MCF 10A (cell line): ENCODE measurements around the gene EZR. TPM values are rescaled to one million over a fixed set of nuclear protein-coding genes. Genes with fewer than 3 reads are reported as not detected.
A peak's percentile ranks its signal among the peaks of the same experiment; 100 is the strongest.

Experiments used
- BruUV-seq: library from RNA; stranded (reverse); fragments of 400-500 nt; replicated peaks from 2 replicates; lab custom pipeline; 2021; lab: Mats Ljungman, UMichigan
- CTCF ChIA-PET: fragments of 300-600 bp; sonication (Branson Sonifier 250); formaldehyde crosslinking; extraction: SDS; loops from one replicate; lab custom pipeline; 2021; ENCODE audit warnings: antibody characterized with exemption, inconsistent platforms; lab: Yijun Ruan, JAX
- POLR2A ChIA-PET: fragments of 300-600, 350-650 bp; sonication (Branson Sonifier 250); formaldehyde crosslinking; extraction: SDS; loops from one replicate; lab custom pipeline; 2020; ENCODE audit warnings: antibody characterized with exemption, inconsistent platforms; lab: Yijun Ruan, JAX
- DNase-seq: peaks from one replicate; pipeline ENCODE4 v3.0.0-alpha.2; 2018; ENCODE audit not compliant: unreplicated experiment
- H3K27ac Mint-ChIP-seq: one replicate; pipeline ENCODE4 v1.8.0; 2022; ENCODE audit warnings: mild to moderate bottlenecking, low read depth, mixed read lengths; ENCODE audit not compliant: unreplicated experiment
- H3K27me3 Mint-ChIP-seq: one replicate; pipeline ENCODE4 v1.8.0; 2022; ENCODE audit warnings: mixed read lengths; ENCODE audit not compliant: insufficient read depth, unreplicated experiment
- H3K36me3 Mint-ChIP-seq: one replicate; pipeline ENCODE4 v1.8.0; 2022; ENCODE audit warnings: mild to moderate bottlenecking, moderate library complexity, mixed read lengths; ENCODE audit not compliant: insufficient read depth, unreplicated experiment
- H3K4me1 Mint-ChIP-seq: one replicate; pipeline ENCODE4 v1.8.0; 2022; ENCODE audit warnings: mixed read lengths; ENCODE audit not compliant: insufficient read depth, unreplicated experiment
- H3K4me3 Mint-ChIP-seq: one replicate; pipeline ENCODE4 v1.8.0; 2022; ENCODE audit warnings: mild to moderate bottlenecking, moderate library complexity, mixed read lengths; ENCODE audit not compliant: unreplicated experiment
- H3K9me3 Mint-ChIP-seq: one replicate; pipeline ENCODE4 v1.8.0; 2022; ENCODE audit warnings: mixed read lengths; ENCODE audit not compliant: unreplicated experiment
- CTCF ChIP-seq: fragments of 200-600 bp; IDR thresholded peaks from one replicate; pipeline ENCODE4 v1.8.0; 2022; ENCODE audit warnings: antibody characterized with exemption, mild to moderate bottlenecking; ENCODE audit not compliant: unreplicated experiment
- intact Hi-C: fragments of 100-400 bp; cut with micrococcal nuclease; formaldehyde crosslinking; loops from 2 replicates; pipeline ENCODE4 v1.14.1; 2022
- total RNA-seq: library from RNA; stranded (reverse); gene quantifications from 2 replicates; pipeline ENCODE4 v1.2.3, GENCODE V29; 2022

Gene EZR
- total RNA-seq, 1 experiment from 2014 or later, result 243 TPM

- Mint-ChIP-seq H3K27ac (peak overlapping the region; percentile 97), H3K9me3 (no peaks in the 10 kb centered on the region), H3K27me3 (no peaks in the 10 kb centered on the region), H3K4me3 (peak overlapping the region; percentile 97), H3K4me1 (peaks cover 34% of the 10 kb centered on the region), H3K36me3 (peaks cover 47% of the 10 kb centered on the region)
- CTCF ChIA-PET, result interaction anchor here (0.6 to 2.0 kb wide), 2 partner anchors 110 to 152 kb away, joined by 3 to 5 read pairs; no protein-coding TSS in a partner anchor
- intact Hi-C loops, result no loop called here
- no TSS peak for BruUV-seq
- no peak for TF ChIP-seq CTCF
- DNase-seq, result no peak
- POLR2A ChIA-PET, result interaction anchor here (0.5 to 2.2 kb wide), 12 partner anchors 14 to 185 kb away, joined by 3 to 35 read pairs (median 4); partner anchors contain the start of gene RSPH3
Observed at GRCh38 chr6:158815907-158816306, 3.3 kb downstream of the EZR start.

- peaks cover 36% of the 10 kb centered on the region for H3K4me1 Mint-ChIP-seq
- no peaks in the 10 kb centered on the region for H3K27me3 Mint-ChIP-seq
- no peak for DNase-seq
- H3K4me3 Mint-ChIP-seq, result peak overlapping the region; percentile 97
- BruUV-seq, result no TSS peak
- H3K9me3 Mint-ChIP-seq, result no peaks in the 10 kb centered on the region
- TF ChIP-seq CTCF, result no peak
- peak overlapping the region; percentile 97 for H3K27ac Mint-ChIP-seq
- ChIA-PET POLR2A (no interaction called here), CTCF (no interaction called here)
- intact Hi-C loops, result no loop called here
- peaks cover 49% of the 10 kb centered on the region for H3K36me3 Mint-ChIP-seq
Observed at GRCh38 chr6:158815379-158815724, 3.8 kb downstream of the EZR start.

- TF ChIP-seq CTCF, result no peak
- Mint-ChIP-seq H3K36me3 (peaks cover 69% of the 10 kb centered on the region), H3K9me3 (no peaks in the 10 kb centered on the region), H3K27me3 (no peaks in the 10 kb centered on the region), H3K4me1 (peaks cover 49% of the 10 kb centered on the region), H3K4me3 (no peak overlapping the region), H3K27ac (peak overlapping the region; percentile 63)
- BruUV-seq, result no TSS peak
- POLR2A ChIA-PET, result interaction anchor here (1.2 to 2.2 kb wide), 4 partner anchors 15 to 91 kb away, joined by 3 to 7 read pairs (median 5); no protein-coding TSS in a partner anchor
- intact Hi-C loops, result no loop called here
- CTCF ChIA-PET, result interaction anchor here (1.1 to 1.8 kb wide), 2 partner anchors 20 to 159 kb away, joined by 4 to 5 read pairs; no protein-coding TSS in a partner anchor
- no peak for DNase-seq
Observed at GRCh38 chr6:158813032-158813431, 6.1 kb downstream of the EZR start.

GRCh38 chr6:158812611-158813010 lies 6.6 kb downstream of the EZR start:
- Mint-ChIP-seq H3K9me3 (no peaks in the 10 kb centered on the region), H3K4me3 (no peak overlapping the region), H3K27ac (peak overlapping the region; percentile 63), H3K27me3 (no peaks in the 10 kb centered on the region), H3K36me3 (peaks cover 74% of the 10 kb centered on the region), H3K4me1 (peaks cover 49% of the 10 kb centered on the region)
- intact Hi-C loops, result no loop called here
- DNase-seq, result peak; percentile 50
- ChIA-PET POLR2A (interaction anchor here (2.1 to 2.2 kb wide), 3 partner anchors 15 to 92 kb away, joined by 5 to 7 read pairs (median 5); no protein-coding TSS in a partner anchor), CTCF (interaction anchor here (1.1 to 1.5 kb wide), 3 partner anchors 20 to 161 kb away, joined by 3 to 4 read pairs (median 3); no protein-coding TSS in a partner anchor)
- BruUV-seq, result no TSS peak
- TF ChIP-seq CTCF, result no peak
